Iris pigment epithelial cell (primary cell): ENCODE measurements around the gene UBAP2.
"Not testable (repeated sequence)": the region's sequence is repeated elsewhere in the genome, so short reads cannot be mapped to it uniquely, and the experiment has no call there.

Source experiments
- DNase-seq: peaks from one replicate; pipeline ENCODE4 v3.0.0-alpha.2; 2011; ENCODE audit warnings: low read depth

UBAP2 gene

DNA sequence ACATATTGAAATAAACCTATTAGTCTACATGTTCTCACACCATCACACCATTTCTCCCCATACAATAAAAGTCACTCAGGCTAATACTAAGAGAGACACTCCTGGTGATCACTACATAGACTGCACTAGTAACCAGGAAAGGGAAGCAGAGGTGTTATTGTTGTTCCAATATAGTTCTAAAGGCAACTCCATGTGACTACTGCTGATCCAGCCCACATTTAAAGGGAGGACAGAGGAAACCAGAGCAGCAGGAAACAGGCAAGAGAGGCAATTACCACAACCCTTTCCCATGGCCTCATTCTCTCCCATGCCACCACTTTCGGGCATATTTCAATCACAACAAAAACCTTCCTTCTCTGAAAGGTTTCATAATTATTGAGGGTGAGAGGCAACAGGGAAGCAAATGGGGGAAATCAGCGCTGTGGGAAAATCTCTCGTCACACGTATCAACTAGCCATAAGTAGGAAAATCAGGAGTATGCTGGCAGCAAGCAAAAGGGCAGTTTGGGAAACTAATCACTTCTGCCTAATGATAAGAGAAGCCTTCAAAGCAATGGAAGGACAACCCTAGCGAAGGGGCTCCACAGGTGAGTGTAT is 1.8 kb downstream of the UBAP2 start:
- peak; percentile 28 for DNase-seq

DNA sequence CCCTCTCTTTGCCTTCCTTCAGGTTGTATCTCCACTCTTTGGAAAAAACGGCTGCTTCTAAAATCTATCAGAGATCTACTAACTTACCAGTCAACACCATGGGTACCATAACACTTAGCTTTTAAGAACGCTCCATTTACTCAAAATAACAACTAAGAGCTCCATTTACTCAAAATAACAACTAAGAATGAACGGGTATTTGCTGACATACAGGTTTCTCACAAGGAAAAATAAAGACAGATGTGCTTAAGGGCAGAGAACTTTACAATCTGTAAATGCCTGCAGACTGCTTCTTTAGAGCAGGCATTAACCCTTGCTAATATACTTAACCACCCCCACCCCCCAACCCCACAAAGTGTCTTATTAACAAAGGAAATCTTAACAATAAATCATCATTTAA is 2.8 kb downstream of the UBAP2 start:
- DNase-seq, result no peak

DNA sequence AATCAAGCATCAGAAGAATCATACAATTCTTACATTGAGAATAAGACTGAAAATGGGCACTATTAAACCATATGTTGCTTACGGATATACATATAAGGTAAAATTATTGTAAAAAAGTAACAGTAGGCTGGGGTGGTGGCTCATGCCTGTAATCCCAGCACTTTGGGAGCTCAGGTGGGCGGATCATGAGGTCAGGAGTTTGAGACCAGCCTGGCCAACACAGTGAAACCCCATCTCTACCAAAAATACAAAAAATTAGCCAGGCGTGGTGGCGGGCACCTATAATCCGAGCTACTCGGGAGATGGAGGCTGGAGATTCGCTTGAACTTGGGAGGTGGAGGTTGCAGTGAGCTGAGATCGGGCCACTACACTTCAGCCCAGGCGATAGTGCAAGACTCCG is 6.6 kb downstream of the UBAP2 start:
- DNase-seq, result not testable (repeated sequence)

DNA sequence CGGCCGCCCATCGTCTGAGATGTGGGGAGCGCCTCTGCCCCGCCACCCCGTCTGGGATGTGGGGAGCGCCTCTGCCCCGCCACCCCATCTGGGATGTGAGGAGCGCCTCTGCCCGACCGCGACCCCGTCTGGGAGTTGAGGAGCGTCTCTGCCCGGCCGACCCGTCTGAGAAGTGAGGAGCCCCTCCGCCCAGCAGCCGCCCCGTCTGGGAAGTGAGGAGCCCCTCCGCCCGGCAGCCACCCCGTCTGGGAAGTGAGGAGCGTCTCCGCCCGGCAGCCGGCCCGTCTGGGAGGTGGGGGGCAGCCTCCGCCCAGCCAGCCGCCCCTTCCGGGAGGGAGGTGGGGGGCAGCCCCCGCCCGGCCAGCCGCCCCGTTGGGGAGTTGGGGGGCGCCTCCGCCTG is 9.8 kb downstream of the UBAP2 start:
- not testable (repeated sequence) for DNase-seq

DNA sequence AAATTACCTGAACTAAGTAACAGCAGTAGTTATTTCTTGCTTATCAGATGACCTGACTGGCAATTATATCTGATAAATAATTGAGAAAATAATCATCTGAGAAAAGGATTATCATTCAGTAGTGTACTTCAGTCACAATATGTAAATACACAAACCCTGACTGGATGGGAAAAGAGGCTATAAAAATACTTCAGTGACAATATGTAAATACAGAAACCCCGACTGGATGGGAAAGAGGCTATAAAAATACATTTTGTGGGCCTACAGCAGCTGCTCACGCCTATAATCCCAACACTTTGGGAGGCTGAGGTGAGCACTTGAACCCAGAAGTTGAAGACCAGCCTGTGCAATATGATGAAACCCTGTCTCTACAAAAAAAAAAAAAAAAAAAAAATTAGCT is 11.1 kb downstream of the UBAP2 start:
- no peak for DNase-seq

DNA sequence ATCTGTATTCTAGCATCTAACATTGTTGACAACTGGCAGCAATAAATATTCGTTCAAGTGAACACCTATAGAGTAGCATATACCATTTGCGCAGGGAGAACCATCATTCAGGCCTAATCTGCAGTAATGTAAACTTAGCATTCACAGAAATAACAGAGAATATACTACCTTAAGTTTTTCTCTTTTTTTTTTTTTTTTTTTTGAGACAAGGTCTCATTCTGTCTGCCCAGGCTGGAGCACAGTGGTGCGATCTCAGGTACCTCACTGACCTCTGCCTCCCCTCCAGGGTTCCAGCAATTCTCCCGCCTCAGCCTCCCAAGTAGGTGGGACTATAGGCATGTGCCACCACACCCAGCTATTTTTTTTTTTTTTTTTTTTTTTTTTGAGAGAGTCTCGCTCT is 12.1 kb downstream of the UBAP2 start:
- no peak for DNase-seq

DNA sequence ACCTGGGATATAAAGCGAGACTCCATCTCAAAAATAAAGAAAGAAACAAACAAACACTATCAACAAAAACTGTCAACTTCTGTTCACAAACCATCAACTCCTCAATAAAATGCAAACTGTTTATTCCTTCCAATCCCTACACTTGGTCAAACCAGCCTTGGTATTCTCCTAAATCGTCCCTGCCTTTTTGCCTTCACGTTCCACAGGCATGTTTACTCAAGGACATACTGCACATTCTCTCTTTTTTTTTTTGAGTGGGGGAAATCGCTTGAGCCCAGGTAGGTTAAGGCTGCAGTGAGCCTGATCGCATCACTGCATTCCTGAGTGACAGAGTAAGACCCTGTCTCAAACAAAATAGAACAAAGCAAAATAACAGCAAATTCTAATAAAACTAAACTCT is 13.0 kb downstream of the UBAP2 start:
- DNase-seq, result peak; percentile 32

DNA sequence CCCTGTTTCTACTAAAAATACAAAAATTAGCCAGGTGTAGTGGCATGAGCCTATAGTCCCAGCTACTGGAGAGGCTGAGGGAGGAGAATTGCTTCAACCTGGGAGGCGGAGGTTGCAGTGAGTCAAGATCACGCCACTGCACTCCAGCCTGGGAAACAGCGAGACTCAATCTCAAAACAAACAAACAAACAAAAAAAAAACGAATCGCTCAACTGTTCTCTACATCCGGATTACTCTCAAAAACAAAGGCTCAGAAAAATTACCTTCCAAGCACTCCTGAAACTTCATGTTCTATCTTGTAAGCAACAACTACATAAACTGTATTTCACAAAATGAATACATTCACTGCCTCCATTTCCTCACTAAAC is 14.0 kb downstream of the UBAP2 start:
- peak; percentile 54 for DNase-seq

DNA sequence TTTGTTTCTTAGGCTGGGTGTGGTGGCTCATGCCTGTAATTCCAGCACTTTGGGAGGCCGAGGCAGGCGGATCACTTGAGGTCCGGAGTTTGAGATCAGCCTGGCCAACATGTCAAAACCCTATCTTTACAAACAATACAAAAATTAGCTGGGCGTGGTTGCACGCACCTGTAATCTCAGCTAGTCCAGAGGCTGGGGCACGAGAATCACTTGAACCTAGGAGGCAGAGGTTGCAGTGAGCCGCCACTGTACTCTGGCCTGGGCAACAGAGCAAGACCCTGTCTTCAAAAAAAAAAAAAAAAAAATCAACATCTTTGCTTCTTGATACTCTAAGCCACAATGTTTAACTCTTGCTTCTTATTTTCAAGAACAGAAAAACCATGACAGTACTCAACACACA is 16.1 kb downstream of the UBAP2 start:
- DNase-seq, result no peak

DNA sequence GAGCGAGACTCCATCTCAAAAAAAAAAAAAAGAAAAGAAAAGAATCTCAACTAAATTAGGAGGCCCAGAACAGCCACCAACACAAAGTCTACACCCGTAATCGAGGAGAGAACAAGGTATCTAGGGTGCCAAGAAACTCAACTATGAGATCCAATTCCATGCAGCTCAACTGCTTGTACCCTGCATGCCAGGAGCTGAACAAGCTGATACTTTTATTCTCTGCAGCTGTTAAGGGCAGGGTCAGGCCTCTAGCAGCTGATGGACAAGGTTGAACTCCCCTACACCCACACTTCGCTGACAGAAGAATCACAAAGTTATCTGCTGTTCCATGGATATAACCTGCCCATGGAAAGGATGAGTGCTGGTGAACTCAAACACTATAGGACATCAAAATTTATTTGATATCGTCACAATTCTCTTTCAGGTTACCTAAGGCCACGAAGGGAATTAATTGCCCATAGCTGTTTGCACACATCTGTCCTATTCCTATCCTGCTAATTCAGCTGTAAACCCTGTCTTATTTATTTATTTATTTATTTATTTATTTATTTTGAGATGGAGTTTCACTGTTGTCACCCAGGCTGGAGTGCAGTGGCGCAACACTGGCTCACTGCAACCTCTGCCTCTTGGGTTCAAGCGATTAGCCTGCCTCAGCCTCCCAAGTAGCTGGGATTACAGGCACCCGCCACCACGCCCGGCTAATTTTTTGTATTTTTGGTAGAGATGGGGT is 20.7 kb downstream of the UBAP2 start:
- no peak for DNase-seq

DNA sequence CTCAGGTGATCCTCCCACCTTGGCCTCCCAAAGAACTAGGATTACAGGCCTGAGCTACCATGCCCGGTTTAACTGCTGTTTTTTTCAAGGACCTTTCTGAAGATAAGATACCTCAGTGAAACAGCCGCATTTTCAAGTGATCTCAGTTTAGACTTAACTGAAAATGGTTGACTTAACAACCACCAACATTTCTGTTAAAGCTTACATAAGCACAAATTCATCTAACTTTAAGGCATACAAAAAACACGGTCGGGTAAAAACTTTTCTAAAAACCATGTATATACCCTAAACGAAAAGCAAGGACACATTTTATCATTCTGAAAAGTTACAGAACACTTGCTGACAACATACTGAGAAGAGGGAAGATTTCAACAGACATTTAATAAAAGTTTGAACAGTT is 22.9 kb downstream of the UBAP2 start:
- DNase-seq, result no peak

DNA sequence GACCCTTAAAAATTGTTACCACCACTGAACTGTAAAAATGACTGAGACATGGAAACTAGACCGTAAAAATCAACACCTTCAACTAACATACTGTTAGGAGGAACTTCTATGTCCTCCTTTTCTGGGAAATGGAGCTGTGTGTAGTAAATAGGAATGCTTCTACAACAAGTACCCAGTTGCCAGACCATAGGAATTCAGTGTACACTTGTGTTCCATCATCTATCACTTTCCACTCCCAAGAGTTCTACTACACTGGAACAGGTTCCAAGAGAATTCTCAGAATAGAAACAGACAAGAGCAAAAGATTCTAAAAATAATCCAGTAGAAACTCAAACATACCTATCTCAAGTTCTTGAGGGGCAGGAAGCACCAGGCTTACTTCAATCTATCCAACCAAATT is 23.6 kb downstream of the UBAP2 start:
- DNase-seq, result no peak

DNA sequence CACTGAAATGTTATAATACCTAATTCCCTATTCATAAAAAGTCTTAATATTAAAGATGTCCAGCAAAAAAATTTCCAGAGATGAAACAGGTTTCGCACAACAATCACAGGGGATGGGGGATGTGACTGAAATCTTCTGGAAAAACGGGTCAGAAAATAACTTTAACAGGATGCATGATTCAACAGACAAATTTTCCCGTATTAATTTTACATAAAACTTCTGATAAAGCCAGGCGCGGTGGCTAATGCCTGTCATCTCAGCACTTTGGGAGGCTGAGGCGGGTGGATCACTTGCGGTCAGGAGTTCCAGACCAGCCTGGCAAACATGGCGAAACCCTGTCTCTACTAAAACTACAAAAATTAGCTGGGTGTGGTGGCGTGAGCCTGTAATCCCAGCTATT is 24.2 kb downstream of the UBAP2 start:
- DNase-seq, result not testable (repeated sequence)

DNA sequence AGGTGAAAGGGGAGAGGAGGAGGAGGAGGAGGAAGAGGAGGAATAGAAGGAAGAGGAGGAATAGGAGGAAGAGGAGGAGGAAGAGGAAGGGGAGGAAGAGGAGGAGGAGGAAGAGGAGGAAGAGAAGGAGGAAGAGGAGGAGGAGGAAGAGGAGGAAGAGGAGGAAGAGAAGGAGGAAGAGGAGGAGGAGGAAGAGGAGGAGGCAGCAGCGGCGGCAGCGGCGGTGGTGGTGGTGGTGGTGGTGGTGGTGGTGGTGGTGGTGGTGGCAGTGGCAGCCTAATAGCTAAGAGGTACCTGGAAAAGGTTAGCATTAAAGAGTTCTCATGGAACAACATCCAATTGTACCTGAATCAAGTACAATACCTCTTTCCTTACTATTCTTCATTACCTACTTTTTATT is 32.5 kb downstream of the UBAP2 start:
- DNase-seq, result no peak

DNA sequence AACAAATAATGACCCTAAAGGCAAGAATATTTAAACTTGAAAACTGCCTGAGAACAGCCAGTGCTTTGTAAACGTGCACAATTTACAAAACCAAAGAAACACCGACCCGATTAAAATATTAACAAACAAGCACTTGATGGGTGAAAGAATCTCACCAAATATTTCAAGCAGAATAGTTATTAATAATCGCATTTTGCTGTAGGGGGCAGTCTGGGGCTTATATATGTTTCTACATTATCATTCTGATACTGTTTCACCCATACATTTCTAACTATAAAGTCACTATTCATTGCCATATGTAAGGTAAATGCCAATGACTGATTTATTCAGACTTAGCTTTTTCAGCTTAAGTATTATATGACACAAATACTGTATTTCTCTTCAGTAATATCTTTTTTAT is 37.7 kb downstream of the UBAP2 start:
- peak; percentile 8 for DNase-seq

DNA sequence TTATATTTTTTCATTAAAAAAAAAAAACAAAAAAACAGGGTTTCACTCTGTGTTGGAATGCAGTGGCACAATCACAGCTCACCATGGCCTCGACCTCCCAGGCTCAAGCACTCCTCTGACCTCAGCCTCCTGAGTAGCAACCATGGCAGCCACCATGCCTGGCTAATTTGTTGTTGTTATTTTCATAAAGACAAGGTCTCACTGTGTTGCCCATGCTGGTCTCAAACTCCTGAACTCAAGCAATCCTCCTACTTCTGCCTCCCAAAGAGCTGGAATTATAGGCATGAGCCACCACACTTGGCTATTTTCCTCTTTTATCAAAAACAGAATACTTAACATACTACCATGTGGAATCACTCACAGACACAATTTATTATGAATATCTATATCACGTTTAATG is 46.7 kb downstream of the UBAP2 start:
- no peak for DNase-seq

DNA sequence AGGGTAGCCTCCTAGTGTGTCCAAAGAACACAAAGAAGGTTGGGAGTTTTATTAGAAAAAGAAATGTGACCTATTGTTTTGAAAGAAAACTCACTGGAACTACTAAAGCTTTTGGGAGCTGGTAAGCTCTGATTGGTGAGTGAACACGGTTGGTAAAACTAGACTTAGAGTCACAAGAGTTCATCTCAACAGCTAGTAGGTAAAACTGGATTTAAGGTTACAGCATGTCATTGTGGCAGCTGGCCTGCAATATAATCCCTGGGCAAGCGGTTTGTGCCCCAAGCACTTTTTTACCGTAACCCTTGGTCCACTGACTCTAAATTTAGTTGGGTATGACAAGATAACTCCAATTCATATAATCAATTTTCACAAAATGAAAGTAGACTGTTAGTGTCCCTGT is 47.4 kb downstream of the UBAP2 start:
- no peak for DNase-seq

DNA sequence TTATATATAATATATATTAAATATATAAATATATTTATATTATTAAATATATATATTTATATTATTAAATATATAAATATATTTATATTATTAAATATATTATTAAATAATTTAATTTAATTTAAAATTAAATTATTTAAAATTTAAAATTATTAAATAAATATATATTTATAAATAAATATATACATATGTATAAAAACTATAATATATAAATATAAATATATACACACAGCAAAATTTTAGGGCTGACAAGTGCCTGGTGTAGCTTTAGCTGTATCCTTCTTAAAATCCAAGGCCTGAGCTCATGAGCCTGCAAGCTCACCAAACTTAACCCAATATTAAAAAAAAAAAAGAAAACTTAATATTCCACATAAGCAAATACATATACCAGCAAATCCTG is 53.2 kb downstream of the UBAP2 start:
- no peak for DNase-seq

DNA sequence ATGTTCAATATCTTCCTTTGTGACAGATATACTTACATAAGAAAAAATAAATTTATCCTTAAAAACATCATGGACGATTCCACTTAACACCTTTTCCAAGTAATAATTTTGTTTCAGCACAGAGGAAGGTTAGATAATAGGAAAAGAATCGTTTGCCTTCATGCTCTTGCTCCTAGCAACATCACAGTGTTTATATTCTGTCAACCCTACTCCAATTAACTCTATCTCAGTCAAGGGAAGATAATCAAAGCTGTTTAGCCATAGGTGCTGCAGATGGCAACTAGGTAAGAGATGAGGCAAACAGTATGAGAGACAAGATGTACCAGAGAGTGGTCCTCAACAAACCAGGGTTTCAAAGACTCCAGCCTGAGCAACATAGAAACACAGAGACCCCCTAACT is 55.6 kb downstream of the UBAP2 start:
- DNase-seq, result no peak

DNA sequence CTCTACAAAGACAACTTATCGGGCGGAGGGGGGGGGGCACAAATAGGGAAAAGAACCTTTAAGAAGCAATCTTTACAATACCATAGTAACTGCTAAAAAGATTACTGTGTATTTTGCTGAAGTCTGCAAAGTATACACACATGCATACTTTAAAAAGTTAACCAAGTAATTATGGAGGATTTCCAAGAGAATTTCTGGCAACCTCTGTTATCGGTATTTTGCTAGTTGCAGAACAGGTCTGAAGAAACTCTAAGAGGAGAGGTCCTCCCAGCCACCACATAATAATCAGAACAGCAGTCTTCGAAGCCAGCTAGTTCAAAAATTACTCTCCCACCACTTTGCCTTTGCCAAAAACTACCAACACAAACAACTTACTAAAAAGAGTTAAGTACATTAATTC is 56.1 kb downstream of the UBAP2 start:
- DNase-seq, result no peak

DNA sequence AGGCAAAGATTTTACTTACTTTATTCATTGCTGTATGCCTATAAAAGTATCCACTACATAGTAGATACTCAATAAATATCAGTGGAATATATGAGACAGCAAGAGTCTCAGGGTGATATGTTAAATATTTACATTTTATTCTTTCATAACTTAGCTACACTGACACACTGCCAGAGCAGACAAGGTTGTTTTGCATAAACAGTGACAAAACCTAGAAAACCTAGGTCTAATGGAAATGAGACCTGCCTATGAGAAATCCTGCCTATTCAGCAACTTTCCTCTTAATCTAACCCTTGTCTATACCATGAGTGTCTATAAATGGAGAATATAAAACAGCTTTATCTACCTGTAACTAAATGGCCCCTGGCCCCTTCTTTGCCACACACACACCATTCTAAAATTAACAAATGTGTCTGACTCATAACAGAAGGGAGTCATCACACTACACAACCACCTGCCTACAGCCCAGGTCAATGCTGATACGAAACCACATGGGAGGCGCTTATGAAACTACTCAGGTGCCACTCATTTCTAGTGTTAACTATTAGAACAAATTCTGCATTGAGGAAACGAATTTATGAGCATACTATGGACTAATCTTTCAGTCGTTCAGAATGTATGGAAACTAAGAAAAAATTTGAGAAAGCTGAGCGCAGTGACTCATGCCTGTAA is 60.3 kb downstream of the UBAP2 start:
- peak; percentile 22 for DNase-seq

DNA sequence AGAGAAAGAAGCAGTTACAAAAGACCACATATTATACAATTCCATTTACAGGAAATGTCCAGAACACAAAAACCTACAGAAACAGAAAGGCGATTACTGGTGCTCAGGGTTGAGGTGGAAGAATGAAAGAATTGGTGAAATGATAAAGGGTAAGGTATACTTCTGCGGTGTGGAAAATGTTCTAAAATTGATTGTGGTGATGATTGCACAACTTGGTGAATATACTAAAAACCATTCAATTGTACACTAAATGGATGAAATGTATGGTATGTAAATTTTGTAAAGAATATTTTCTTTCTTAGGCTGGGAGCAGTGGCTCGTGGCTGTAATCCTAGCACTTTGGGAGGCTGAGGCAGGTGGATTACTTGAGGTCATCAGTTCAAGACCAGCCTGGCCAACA is 72.3 kb downstream of the UBAP2 start:
- no peak for DNase-seq

DNA sequence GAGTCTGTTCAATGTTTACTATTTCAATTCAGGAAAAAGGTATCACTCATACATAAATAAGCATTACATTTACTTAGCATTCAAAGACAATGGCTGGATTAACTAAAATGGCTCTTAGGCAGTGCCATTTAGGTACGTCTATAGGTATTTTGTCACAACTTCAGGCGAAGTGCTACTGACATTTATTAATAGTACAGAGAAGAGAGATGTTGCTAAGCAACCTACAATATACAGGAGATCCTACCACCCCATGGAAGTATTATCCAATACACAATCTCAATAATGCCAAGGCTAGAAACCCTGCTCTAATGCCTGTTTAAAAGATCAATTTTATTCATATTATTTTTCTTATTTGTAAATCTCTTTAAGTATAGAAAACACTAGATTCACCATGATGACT is 76.0 kb downstream of the UBAP2 start:
- no peak for DNase-seq
